Kidney epithelial cell (primary cell): ENCODE results near the gene MGLL. TPM values are rescaled to one million over a fixed set of nuclear protein-coding genes. Genes with fewer than 3 reads are reported as not detected.

ENCODE experiments used
- DNase-seq: peaks from one replicate; pipeline ENCODE4 v3.0.0-alpha.2; 2010; ENCODE audit warnings: low read depth
- H3K27me3 ChIP-seq: 2 replicates; pipeline ENCODE4 v1.6.0; 2011; ENCODE audit warnings: low read length; ENCODE audit not compliant: control insufficient read depth, insufficient read depth
- H3K36me3 ChIP-seq: 2 replicates; pipeline ENCODE4 v1.5.1; 2011; ENCODE audit warnings: low read length; ENCODE audit not compliant: control insufficient read depth, insufficient read depth
- H3K4me3 ChIP-seq: 2 replicates; pipeline ENCODE4 v1.5.1; 2011; ENCODE audit warnings: low read depth, mild to moderate bottlenecking, control low read depth, low read length
- CTCF ChIP-seq: IDR thresholded peaks from 2 replicates; pipeline ENCODE4 v1.5.1; 2011; ENCODE audit warnings: mild to moderate bottlenecking, moderate library complexity, low read length, control low read depth, inconsistent platforms; ENCODE audit not compliant: insufficient read depth, poor library complexity, severe bottlenecking
- total RNA-seq: library from RNA; depleted of rRNA; stranded (reverse); fragments of >200 nt; gene quantifications from 2 replicates; pipeline ENCODE4 v1.2.3, GENCODE V29; 2015

Gene MGLL
- total RNA-seq, 1 donor from 2014 or later, result 71.8 TPM

- H3K4me3 ChIP-seq, result no peak overlapping the region
- DNase-seq, result no peak
- H3K36me3 ChIP-seq, result no peaks in the 10 kb centered on the region
- TF ChIP-seq CTCF, result no peak
- no peaks in the 10 kb centered on the region for H3K27me3 ChIP-seq
These were observed 6.4 kb downstream of the MGLL start for GRCh38 chr3:127815641-127816605.

- no peak for DNase-seq
- no peak overlapping the region for H3K4me3 ChIP-seq
These were observed 7.3 kb downstream of the MGLL start for GRCh38 chr3:127815001-127815400.

GRCh38 chr3:127814325-127814781 is 8.0 kb downstream of the MGLL start:
- H3K36me3 ChIP-seq, result peaks cover 3% of the 10 kb centered on the region
- no peak for DNase-seq
- TF ChIP-seq CTCF, result no peak
- no peak overlapping the region for H3K4me3 ChIP-seq
- H3K27me3 ChIP-seq, result no peaks in the 10 kb centered on the region

More at GRCh38 chr3:127815001-127815400, 7.3 kb downstream of the MGLL start:
- no peak for TF ChIP-seq CTCF
- peaks cover 2% of the 10 kb centered on the region for H3K36me3 ChIP-seq
- H3K27me3 ChIP-seq, result no peaks in the 10 kb centered on the region

- H3K4me3 ChIP-seq, result no peak overlapping the region
- no peak for DNase-seq
- peaks cover 4% of the 10 kb centered on the region for H3K36me3 ChIP-seq
- H3K27me3 ChIP-seq, result no peaks in the 10 kb centered on the region
- TF ChIP-seq CTCF, result no peak
These were observed 10.2 kb downstream of the MGLL start for GRCh38 chr3:127812151-127812550.

- Histone ChIP-seq H3K4me3 (no peak overlapping the region), H3K36me3 (peaks cover 4% of the 10 kb centered on the region), H3K27me3 (no peaks in the 10 kb centered on the region)
- TF ChIP-seq CTCF, result no peak
- DNase-seq, result no peak
These were observed 10.6 kb downstream of the MGLL start for GRCh38 chr3:127811717-127812116.
